Neural progenitor cell (in vitro differentiated cells): Measurements from ENCODE around the gene APIP. TPM values are rescaled to one million over a fixed set of nuclear protein-coding genes. Genes with fewer than 3 reads are reported as not detected.

ENCODE experiments used
- DNase-seq: peaks from one replicate; pipeline ENCODE4 v3.0.0-alpha.2; 2016; ENCODE audit warnings: low spot score
- H2AFZ ChIP-seq: fragments of 200-600 bp; sonication (generic); replicated peaks from 2 replicates; pipeline ENCODE4 v1.6.1; 2016; ENCODE audit warnings: antibody characterized with exemption
- H3F3A ChIP-seq: fragments of 200-600 bp; sonication (generic); 2 replicates; pipeline ENCODE4 v1.6.1; 2016; ENCODE audit warnings: antibody characterized with exemption, low read depth
- H3K27ac ChIP-seq: fragments of 200-600 bp; sonication (generic); 2 replicates; pipeline ENCODE4 v1.5.1; 2016; ENCODE audit warnings: mild to moderate bottlenecking
- H3K27me3 ChIP-seq: fragments of 200-600 bp; sonication (generic); 2 replicates; pipeline ENCODE4 v1.6.1; 2016; ENCODE audit warnings: mild to moderate bottlenecking, moderate library complexity
- H3K36me3 ChIP-seq: fragments of 200-600 bp; sonication (generic); 2 replicates; pipeline ENCODE4 v1.5.1; 2016
- H3K4me1 ChIP-seq: fragments of 200-600 bp; sonication (generic); 2 replicates; pipeline ENCODE4 v1.6.1; 2016; ENCODE audit warnings: mixed run types
- H3K4me2 ChIP-seq: fragments of 200-600 bp; sonication (generic); 2 replicates; pipeline ENCODE4 v1.6.1; 2016
- H3K4me3 ChIP-seq: fragments of 200-600 bp; sonication (generic); 2 replicates; pipeline ENCODE4 v1.5.1; 2016
- H3K79me2 ChIP-seq: fragments of 200-600 bp; sonication (generic); 2 replicates; pipeline ENCODE4 v1.6.1; 2016; ENCODE audit warnings: low read depth
- H3K9ac ChIP-seq: fragments of 200-600 bp; sonication (generic); 2 replicates; pipeline ENCODE4 v1.6.1; 2016
- H3K9me3 ChIP-seq: fragments of 200-600 bp; sonication (generic); 2 replicates; pipeline ENCODE4 v1.5.1; 2016; ENCODE audit warnings: low read depth
- H4K20me1 ChIP-seq: fragments of 200-600 bp; sonication (generic); 2 replicates; pipeline ENCODE4 v1.6.1; 2016; ENCODE audit warnings: low read depth
- H3K27ac Mint-ChIP-seq: 3 replicates; pipeline ENCODE4 v1.8.0; 2021; ENCODE audit warnings: mixed read lengths
- H3K27me3 Mint-ChIP-seq: 2 replicates; pipeline ENCODE4 v1.8.0; 2022; ENCODE audit warnings: low read depth, mild to moderate bottlenecking, inconsistent platforms, moderate library complexity, mixed read lengths; ENCODE audit not compliant: insufficient read depth
- H3K36me3 Mint-ChIP-seq: 3 replicates; pipeline ENCODE4 v1.8.0; 2021; ENCODE audit warnings: mixed read lengths
- H3K4me1 Mint-ChIP-seq: 3 replicates; pipeline ENCODE4 v1.8.0; 2021; ENCODE audit warnings: mixed read lengths
- H3K4me3 Mint-ChIP-seq: 3 replicates; pipeline ENCODE4 v1.8.0; 2021; ENCODE audit warnings: mild to moderate bottlenecking, moderate library complexity, mixed read lengths
- H3K9me3 Mint-ChIP-seq: 3 replicates; pipeline ENCODE4 v1.8.0; 2020; ENCODE audit warnings: mixed read lengths
- CTCF ChIP-seq: fragments of 200-600 bp; sonication (generic); IDR thresholded peaks from 2 replicates; pipeline ENCODE4 v1.5.1; 2017; ENCODE audit warnings: antibody characterized with exemption, mild to moderate bottlenecking
- EZH2 ChIP-seq: fragments of 200-600 bp; sonication (generic); IDR thresholded peaks from 2 replicates; pipeline ENCODE4 v1.6.1; 2017; ENCODE audit warnings: antibody characterized with exemption, mild to moderate bottlenecking, moderate library complexity
- EZH2phosphoT487 ChIP-seq: fragments of 200-600 bp; sonication (generic); IDR thresholded peaks from 2 replicates; pipeline ENCODE4 v1.6.1; 2017; ENCODE audit warnings: antibody characterized with exemption
- total RNA-seq: library from RNA; depleted of rRNA; stranded (reverse); fragments of >200 nt; gene quantifications from 2 replicates; pipeline ENCODE4 v1.2.3, GENCODE V29; 2015; ENCODE audit warnings: low replicate concordance

APIP gene
- total RNA-seq, 1 donor from 2014 or later: 28.7 TPM

GRCh38 chr11:34844463-34845112 is 71.6 kb downstream of the APIP start:
- DNase-seq: no peak
- Histone ChIP-seq H2AFZ (no peak overlapping the region), H3K4me3 (no peak overlapping the region), H4K20me1 (no peaks in the 10 kb centered on the region), H3K27ac (no peak overlapping the region), H3K4me1 (no peaks in the 10 kb centered on the region), H3K9me3 (no peaks in the 10 kb centered on the region), H3K27me3 (no peaks in the 10 kb centered on the region), H3K36me3 (no peaks in the 10 kb centered on the region), H3K79me2 (no peaks in the 10 kb centered on the region), H3K9ac (no peak overlapping the region), H3K4me2 (no peak overlapping the region), H3F3A (no peaks in the 10 kb centered on the region)
- Mint-ChIP-seq H3K27me3 (peaks cover 2% of the 10 kb centered on the region), H3K27ac (no peak overlapping the region), H3K9me3 (no peaks in the 10 kb centered on the region), H3K4me1 (no peaks in the 10 kb centered on the region), H3K4me3 (no peak overlapping the region), H3K36me3 (peaks cover 3% of the 10 kb centered on the region)
- TF ChIP-seq EZH2phosphoT487 (no peak), CTCF (no peak), EZH2 (no peak)

DNA sequence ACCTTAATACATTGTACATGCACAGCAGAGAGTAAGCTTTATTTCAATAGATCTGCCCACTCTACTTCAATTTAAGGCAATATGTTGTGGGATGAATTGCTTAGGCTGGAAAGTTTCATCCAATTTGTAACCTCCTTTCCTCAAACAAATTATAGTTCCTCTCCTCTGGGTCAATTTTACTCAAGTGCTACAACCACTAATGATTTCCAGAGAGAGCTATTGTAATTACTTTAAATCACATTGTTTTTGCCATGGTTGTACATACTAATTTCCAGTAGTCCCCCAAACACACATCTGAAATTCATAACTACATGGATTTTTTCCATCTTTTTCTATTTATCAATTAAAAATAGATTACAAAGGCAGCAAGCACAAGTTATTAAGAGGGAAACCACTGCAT is 72.9 kb downstream of the APIP start:
- no peak overlapping the region for H3K27ac ChIP-seq
- H3F3A ChIP-seq: no peaks in the 10 kb centered on the region
- H3K36me3 ChIP-seq: no peaks in the 10 kb centered on the region
- no peak for DNase-seq
- H3K4me3 ChIP-seq: no peak overlapping the region
- no peaks in the 10 kb centered on the region for H3K9me3 ChIP-seq
- Mint-ChIP-seq H3K4me1 (peaks cover 3% of the 10 kb centered on the region), H3K4me3 (no peak overlapping the region), H3K27ac (no peak overlapping the region), H3K9me3 (no peaks in the 10 kb centered on the region), H3K27me3 (peaks cover 2% of the 10 kb centered on the region), H3K36me3 (peaks cover 3% of the 10 kb centered on the region)
- no peaks in the 10 kb centered on the region for H3K79me2 ChIP-seq
- no peak overlapping the region for H2AFZ ChIP-seq
- H4K20me1 ChIP-seq: no peaks in the 10 kb centered on the region
- no peak overlapping the region for H3K9ac ChIP-seq
- no peak overlapping the region for H3K4me2 ChIP-seq
- no peaks in the 10 kb centered on the region for H3K27me3 ChIP-seq
- no peak for TF ChIP-seq EZH2phosphoT487
- no peak for TF ChIP-seq EZH2
- H3K4me1 ChIP-seq: no peaks in the 10 kb centered on the region

- no peak overlapping the region for H3K27ac Mint-ChIP-seq
- Histone ChIP-seq H3K4me1 (peaks cover 6% of the 10 kb centered on the region), H3F3A (no peaks in the 10 kb centered on the region), H3K36me3 (no peaks in the 10 kb centered on the region), H3K27me3 (no peaks in the 10 kb centered on the region), H3K4me3 (no peak overlapping the region), H3K4me2 (no peak overlapping the region), H4K20me1 (no peaks in the 10 kb centered on the region), H3K9me3 (no peaks in the 10 kb centered on the region), H3K9ac (no peak overlapping the region), H3K27ac (no peak overlapping the region), H2AFZ (no peak overlapping the region), H3K79me2 (no peaks in the 10 kb centered on the region)
- peaks cover 16% of the 10 kb centered on the region for H3K4me1 Mint-ChIP-seq
- DNase-seq: peak; percentile 46
- TF ChIP-seq EZH2phosphoT487 (no peak), CTCF (peak; percentile 56), EZH2 (no peak)
- no peaks in the 10 kb centered on the region for H3K36me3 Mint-ChIP-seq
- no peak overlapping the region for H3K4me3 Mint-ChIP-seq
- peaks cover 2% of the 10 kb centered on the region for H3K27me3 Mint-ChIP-seq
- H3K9me3 Mint-ChIP-seq: no peaks in the 10 kb centered on the region
Observed at GRCh38 chr11:34840736-34841386, 75.3 kb downstream of the APIP start.

DNA sequence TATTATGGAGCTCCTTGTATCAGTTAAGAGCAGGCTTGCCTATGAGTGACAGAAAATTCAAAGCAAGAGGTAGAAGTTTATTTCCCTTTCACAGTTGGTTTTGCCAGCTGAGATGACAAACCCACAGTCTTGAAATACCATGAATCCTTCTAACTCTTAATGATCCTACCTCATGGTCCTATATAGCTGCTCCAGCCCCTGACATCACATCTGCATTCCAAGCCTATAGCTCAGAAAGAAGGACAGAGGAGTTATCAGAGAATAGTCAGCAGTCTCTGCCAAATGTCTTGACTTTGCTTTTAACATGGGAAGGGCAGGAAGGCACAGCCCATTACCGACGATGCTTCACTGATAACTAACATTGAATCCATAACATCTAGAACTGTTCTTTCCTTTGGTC is 76.2 kb downstream of the APIP start:
- peaks cover 6% of the 10 kb centered on the region for H3K4me1 ChIP-seq
- H3K9ac ChIP-seq: no peak overlapping the region
- no peaks in the 10 kb centered on the region for H4K20me1 ChIP-seq
- H3K27me3 ChIP-seq: no peaks in the 10 kb centered on the region
- H3K36me3 Mint-ChIP-seq: peaks cover 1% of the 10 kb centered on the region
- no peak overlapping the region for H3K27ac ChIP-seq
- no peak for TF ChIP-seq CTCF
- TF ChIP-seq EZH2: no peak
- no peak for TF ChIP-seq EZH2phosphoT487
- no peak for DNase-seq
- no peaks in the 10 kb centered on the region for H3F3A ChIP-seq
- no peak overlapping the region for H3K4me2 ChIP-seq
- H3K4me3 Mint-ChIP-seq: no peak overlapping the region
- peaks cover 2% of the 10 kb centered on the region for H3K27me3 Mint-ChIP-seq
- no peaks in the 10 kb centered on the region for H3K79me2 ChIP-seq
- H3K9me3 Mint-ChIP-seq: no peaks in the 10 kb centered on the region
- no peak overlapping the region for H3K4me3 ChIP-seq
- H3K36me3 ChIP-seq: no peaks in the 10 kb centered on the region
- H3K9me3 ChIP-seq: no peaks in the 10 kb centered on the region
- no peak overlapping the region for H2AFZ ChIP-seq
- H3K4me1 Mint-ChIP-seq: peaks cover 16% of the 10 kb centered on the region
- H3K27ac Mint-ChIP-seq: no peak overlapping the region
